HCT116 (cell line): ENCODE results near the gene SOX15. TPM values are rescaled to one million over a fixed set of nuclear protein-coding genes. Genes with fewer than 3 reads are reported as not detected.

Experiments
- ATAC-seq: fragments of 200-7000 bp; cut with Tn5 transposase; 2 replicates; pipeline ENCODE4 v1.9.1; 2020; ENCODE audit warnings: mild to moderate bottlenecking, moderate library complexity
- BruUV-seq: library from RNA; stranded (reverse); fragments of 400-500 nt; replicated peaks from 2 replicates; lab custom pipeline; 2021; lab: Mats Ljungman, UMichigan
- CTCF ChIA-PET: fragments of 300-600 bp; sonication (Branson Sonifier 250); formaldehyde crosslinking; loops from one replicate; lab custom pipeline; 2021; ENCODE audit warnings: antibody characterized with exemption; lab: Charles Lee
- POLR2A ChIA-PET: fragments of 300-600, 350-600 bp; sonication (Branson Sonifier 250); formaldehyde crosslinking; loops from one replicate; lab custom pipeline; 2021; ENCODE audit warnings: antibody characterized with exemption; lab: Charles Lee
- RAD21 ChIA-PET, 2 experiments: fragments of 300-600 bp; sonication (Branson Sonifier 250); formaldehyde crosslinking; loops; one replicate each; lab custom pipeline; 2023; ENCODE audit warnings: low total read pairs in 2 of 2; ENCODE audit not compliant: uncharacterized antibody in 2 of 2, unreplicated experiment in 2 of 2, low non-redundant PET in 1 of 2; lab: Charles Lee
- DNase-seq: peaks from one replicate; pipeline ENCODE4 v3.0.0-alpha.2; 2010; ENCODE audit warnings: low read depth, low spot score
- H2AFZ ChIP-seq: fragments of 200-600 bp; shearing (Covaris generic), sonication (generic); 2 replicates; pipeline ENCODE4 v1.6.1; 2017; ENCODE audit warnings: low read depth, mixed run types, mixed read lengths, antibody characterized with exemption, low read length; ENCODE audit not compliant: poor library complexity, severe bottlenecking
- H3K27ac ChIP-seq: 2 replicates; pipeline ENCODE4 v1.5.1; 2012; ENCODE audit warnings: low read depth, low read length
- H3K27me3 ChIP-seq: fragments of 200-600 bp; sonication (generic); 2 replicates; pipeline ENCODE4 v1.6.1; 2016; ENCODE audit warnings: mixed run types, low read length, mixed read lengths; ENCODE audit not compliant: insufficient read depth
- H3K36me3 ChIP-seq, 2 experiments: fragments of 200-500 bp in 1 of 2; fragments of 200-600 bp in 1 of 2; sonication (Bioruptor generic) in 1 of 2; sonication (generic) in 1 of 2; 2 replicates each; pipeline versions ENCODE4 v1.5.1 to v1.6.1; 2014 to 2016; ENCODE audit warnings: low read length in 2 of 2, inconsistent platforms in 1 of 2, mixed read lengths in 1 of 2, mixed run types in 1 of 2; ENCODE audit not compliant: insufficient read depth in 2 of 2, control insufficient read depth in 1 of 2
- H3K4me1 ChIP-seq, 2 experiments: fragments of 200-600 bp in 1 of 2; sonication (generic) in 1 of 2; 2 replicates each; pipeline versions ENCODE4 v1.5.1 to v1.6.1; 2012 to 2017; ENCODE audit warnings: low read length in 2 of 2, inconsistent platforms in 1 of 2, mild to moderate bottlenecking in 1 of 2, mixed read lengths in 1 of 2, mixed run types in 1 of 2, moderate library complexity in 1 of 2; ENCODE audit not compliant: insufficient read depth in 2 of 2, control insufficient read depth in 1 of 2
- H3K4me2 ChIP-seq: fragments of 200-600 bp; sonication (generic); 2 replicates; pipeline ENCODE4 v1.6.1; 2017; ENCODE audit warnings: mixed run types, low read length, mixed read lengths
- H3K4me3 ChIP-seq, 2 experiments: fragments of 200-600 bp in 1 of 2; sonication (generic) in 1 of 2; replicated peaks in 1 of 2; 2 replicates each; pipeline ENCODE4 v1.5.1; 2011 to 2016; ENCODE audit warnings: low read length in 2 of 2, control low read depth in 1 of 2, low read depth in 1 of 2, mild to moderate bottlenecking in 1 of 2, mixed read lengths in 1 of 2, mixed run types in 1 of 2
- H3K79me2 ChIP-seq: fragments of 200-600 bp; sonication (generic); 2 replicates; pipeline ENCODE4 v1.6.1; 2017; ENCODE audit warnings: mild to moderate bottlenecking, mixed run types, low read length, moderate library complexity, mixed read lengths; ENCODE audit not compliant: insufficient read depth
- H3K9ac ChIP-seq: fragments of 200-600 bp; sonication (generic); 2 replicates; pipeline ENCODE4 v1.6.1; 2016; ENCODE audit warnings: low read length, mixed read lengths
- H3K9me2 ChIP-seq: fragments of 200-600 bp; sonication (generic), shearing (Covaris generic); 2 replicates; pipeline ENCODE4 v1.6.1; 2017; ENCODE audit warnings: mixed run types, mild to moderate bottlenecking, moderate library complexity; ENCODE audit not compliant: insufficient read depth
- H3K9me3 ChIP-seq, 2 experiments: fragments of 200-500 bp in 1 of 2; fragments of 200-600 bp in 1 of 2; sonication (Bioruptor generic) in 1 of 2; sonication (generic) in 1 of 2; 2 replicates each; pipeline ENCODE4 v1.6.1; 2014 to 2017; ENCODE audit warnings: low read length in 2 of 2, mixed read lengths in 2 of 2, inconsistent platforms in 1 of 2, low read depth in 1 of 2, mild to moderate bottlenecking in 1 of 2, mixed run types in 1 of 2, moderate library complexity in 1 of 2; ENCODE audit not compliant: control insufficient read depth in 1 of 2, insufficient read depth in 1 of 2
- H4K20me1 ChIP-seq: fragments of 200-600 bp; sonication (generic), shearing (Covaris generic); 2 replicates; pipeline ENCODE4 v1.6.1; 2017; ENCODE audit warnings: mixed run types, mild to moderate bottlenecking, moderate library complexity; ENCODE audit not compliant: insufficient read depth
- CBX3 ChIP-seq: IDR thresholded peaks from 2 replicates; pipeline ENCODE4 v1.6.1; 2012; ENCODE audit warnings: low read depth
- CTCF ChIP-seq, 3 experiments: fragments of 200-600 bp in 1 of 3; sonication (generic) in 1 of 3; IDR thresholded peaks in 2 of 3; conservative IDR thresholded peaks in 1 of 3; 2 replicates each; pipeline ENCODE4 v1.5.1; 2012 to 2017; ENCODE audit warnings: low read depth in 2 of 3, low read length in 2 of 3, antibody characterized with exemption in 1 of 3, borderline replicate concordance in 1 of 3, control low read depth in 1 of 3, mild to moderate bottlenecking in 1 of 3, mixed read lengths in 1 of 3, mixed run types in 1 of 3, moderate library complexity in 1 of 3; ENCODE audit not compliant: insufficient read depth in 1 of 3
- ELF1 ChIP-seq: IDR thresholded peaks from 2 replicates; pipeline ENCODE4 v1.6.1; 2012; ENCODE audit warnings: low read depth, borderline replicate concordance
- EZH2phosphoT487 ChIP-seq: fragments of 200-600 bp; IDR thresholded peaks from 2 replicates; pipeline ENCODE4 v1.6.1; 2018; ENCODE audit warnings: antibody characterized with exemption, borderline replicate concordance
- POLR2AphosphoS5 ChIP-seq: IDR thresholded peaks from 2 replicates; pipeline ENCODE4 v1.6.1; 2011; ENCODE audit warnings: mild to moderate bottlenecking, low read depth, low read length, moderate library complexity
- SIN3A ChIP-seq: IDR thresholded peaks from 2 replicates; pipeline ENCODE4 v1.6.1; 2012; ENCODE audit warnings: low read depth
- ZFX ChIP-seq: fragments of 450-650 bp; IDR thresholded peaks from 2 replicates; pipeline ENCODE4 v1.6.1; 2017
- ZNF274 ChIP-seq: fragments of 200-500 bp; sonication (Bioruptor generic); IDR thresholded peaks from 2 replicates; pipeline ENCODE4 v1.6.1; 2014; ENCODE audit warnings: mild to moderate bottlenecking, low read depth, low read length, inconsistent platforms
- intact Hi-C: fragments of 100-400 bp; cut with micrococcal nuclease; formaldehyde crosslinking; loops from 2 replicates; pipeline ENCODE4 v1.10.0; 2022
- total RNA-seq: library from RNA; stranded (reverse); gene quantifications from one replicate; pipeline ENCODE4 v1.2.1, GENCODE V29; 2021; ENCODE audit not compliant: unreplicated experiment
- TF ChIP-seq, protein P1 (sequence below): IDR thresholded peaks from 2 replicates; pipeline ENCODE4 v1.6.1; 2012

The SOX15 gene
- total RNA-seq, 1 experiment from 2014 or later: 0.69 TPM

DNA sequence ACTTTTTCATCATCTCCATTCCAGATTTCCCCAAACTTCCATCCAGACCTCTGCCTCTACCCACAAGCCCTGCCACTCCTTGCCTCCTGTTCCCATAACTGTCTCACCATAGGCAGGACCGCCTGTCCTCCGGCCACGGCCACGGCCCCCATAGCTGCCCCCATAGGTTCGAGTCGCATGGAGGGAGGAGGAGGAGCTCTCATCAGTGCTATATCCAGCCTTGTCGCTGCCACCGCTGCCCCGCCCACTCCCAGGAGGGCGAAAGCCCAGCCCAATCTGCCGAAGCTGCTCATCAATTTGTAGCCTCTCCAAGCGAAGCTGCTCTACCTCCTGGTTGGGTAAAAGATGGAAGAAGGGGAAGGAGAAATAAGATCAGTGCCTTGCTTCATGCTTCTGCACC lies 3.4 kb upstream of the SOX15 start:
- Histone ChIP-seq H3K9ac (no peak overlapping the region), H3K4me1 (peaks cover 0 to 14% of the 10 kb centered on the region in 2 experiments; a peak in 2 of 4 replicates), H3K4me2 (no peak overlapping the region), H3K9me3 (no peaks in the 10 kb centered on the region), H3K27me3 (no peaks in the 10 kb centered on the region), H3K27ac (no peak overlapping the region), H2AFZ (no peak overlapping the region), H3K36me3 (peaks cover 50 to 55% of the 10 kb centered on the region in 2 experiments; a peak in 3 of 4 replicates), H3K4me3 (no peak overlapping the region), H3K9me2 (no peaks in the 10 kb centered on the region), H3K79me2 (no peaks in the 10 kb centered on the region), H4K20me1 (no peaks in the 10 kb centered on the region)
- POLR2A ChIA-PET: no interaction called here
- intact Hi-C loops: no loop called here
- BruUV-seq: no TSS peak
- TF ChIP-seq, protein P1, sequence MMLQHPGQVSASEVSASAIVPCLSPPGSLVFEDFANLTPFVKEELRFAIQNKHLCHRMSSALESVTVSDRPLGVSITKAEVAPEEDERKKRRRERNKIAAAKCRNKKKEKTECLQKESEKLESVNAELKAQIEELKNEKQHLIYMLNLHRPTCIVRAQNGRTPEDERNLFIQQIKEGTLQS: no peak
- TF ChIP-seq EZH2phosphoT487 (no peak), ZFX (no peak), POLR2AphosphoS5 (no peak), ZNF274 (no peak), CTCF (IDR thresholded peaks at IDR 0.05 in 2 of 3, conservative IDR thresholded peaks at IDR 0.05 in 1 of 3; ENCODE audit: borderline replicate concordance in 1 of 3, insufficient read depth in 1 of 3, low read depth in 2 of 3, low read length in 2 of 3) (no peak), ELF1 (no peak), SIN3A (no peak), CBX3 (no peak)
- CTCF ChIA-PET: no interaction called here
- ATAC-seq (no peak), DNase-seq (no peak)
- RAD21 ChIA-PET: no interaction called here
